NCI-H2029 (cell line): ENCODE measurements around the gene GALNS.
"Not testable (repeated sequence)": the region's sequence is repeated elsewhere in the genome, so short reads cannot be mapped to it uniquely, and the experiment has no call there.

Experiments used
- DNase-seq: peaks from one replicate; lab custom pipeline; 2025; lab: John Stamatoyannopoulos, UW

Gene GALNS

GRCh38 chr16:88784074-88784855, 72.5 kb downstream of the GALNS start:
- DNase-seq = no peak

DNA sequence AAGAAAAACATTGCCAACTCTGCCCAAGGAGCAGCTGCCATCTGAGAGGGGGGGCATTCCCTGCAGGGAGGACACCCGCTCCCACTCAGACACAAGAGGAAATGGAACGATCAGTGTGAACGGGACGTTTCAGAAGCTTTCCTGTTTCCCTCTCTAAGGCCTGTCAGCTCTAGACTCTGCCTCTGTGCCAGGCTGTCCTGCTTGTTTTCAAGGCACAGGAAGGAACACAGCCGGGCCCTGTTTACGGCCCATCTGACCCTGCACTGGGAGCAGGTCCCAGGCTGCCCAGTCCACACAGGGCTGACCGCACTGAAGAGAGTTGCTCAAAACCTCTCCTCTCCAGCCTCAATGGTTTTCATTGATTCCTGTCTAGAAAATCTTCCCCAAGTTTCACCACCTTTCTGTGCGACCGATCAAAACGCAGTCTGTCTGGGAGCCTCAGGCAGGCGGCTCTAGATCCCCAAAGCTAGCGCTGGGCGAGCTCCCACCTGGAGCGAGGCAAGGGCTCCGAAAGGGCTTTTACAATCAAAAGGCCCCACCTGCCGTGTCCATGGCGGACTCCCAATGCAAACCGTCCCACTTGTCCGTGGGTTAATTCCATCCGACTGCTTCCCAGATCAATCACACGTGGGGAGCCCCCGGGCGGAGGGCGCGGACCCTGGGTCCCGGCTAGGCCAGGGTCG, 73.2 kb downstream of the GALNS start:
- no peak for DNase-seq

DNA sequence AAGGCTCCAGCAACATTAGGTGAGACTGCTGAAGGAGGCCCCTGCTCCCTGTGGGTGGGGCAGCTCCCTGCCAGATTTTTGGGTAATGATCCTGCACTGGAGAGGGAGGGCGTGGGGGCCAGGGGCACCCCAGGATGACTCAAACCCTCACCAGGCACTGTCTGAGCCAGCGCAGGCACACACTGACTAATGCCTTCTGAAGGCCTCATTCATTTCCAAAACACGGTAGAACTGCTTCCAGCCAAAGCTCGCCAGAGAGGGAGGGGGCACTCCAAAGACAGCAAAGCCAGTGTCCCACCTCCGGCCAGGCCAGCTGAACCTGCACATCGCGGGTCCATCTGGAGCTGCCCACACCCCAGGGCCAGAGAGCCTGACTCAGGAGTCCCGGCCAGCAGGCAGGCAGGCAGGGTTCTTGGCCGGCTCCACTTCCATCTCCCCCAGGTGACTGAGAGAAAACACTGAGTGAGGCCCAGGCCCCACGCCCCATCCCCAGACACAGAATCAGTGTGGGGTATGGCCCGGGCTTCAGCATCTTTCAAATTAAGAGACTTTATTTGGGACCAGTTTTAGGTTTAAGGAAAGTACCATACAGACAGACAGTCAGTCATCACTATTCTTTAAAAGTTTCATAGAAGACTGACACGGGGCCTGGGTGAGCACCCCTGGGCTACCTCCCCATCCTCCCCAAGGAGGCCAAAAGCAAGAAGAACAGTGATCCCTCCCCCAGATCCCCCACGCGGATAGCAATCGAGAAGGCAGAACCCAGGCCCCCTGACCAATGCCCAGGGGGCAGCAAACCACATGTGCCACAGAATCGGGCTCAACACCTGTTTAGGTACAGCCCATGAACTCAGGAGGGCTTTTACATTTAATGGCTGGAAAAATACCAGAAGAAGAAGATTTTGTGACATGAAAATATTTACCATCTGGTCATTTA, 74.0 kb downstream of the GALNS start:
- no peak for DNase-seq

- DNase-seq = no peak
These were observed 75.3 kb downstream of the GALNS start for GRCh38 chr16:88781140-88782077.

DNA sequence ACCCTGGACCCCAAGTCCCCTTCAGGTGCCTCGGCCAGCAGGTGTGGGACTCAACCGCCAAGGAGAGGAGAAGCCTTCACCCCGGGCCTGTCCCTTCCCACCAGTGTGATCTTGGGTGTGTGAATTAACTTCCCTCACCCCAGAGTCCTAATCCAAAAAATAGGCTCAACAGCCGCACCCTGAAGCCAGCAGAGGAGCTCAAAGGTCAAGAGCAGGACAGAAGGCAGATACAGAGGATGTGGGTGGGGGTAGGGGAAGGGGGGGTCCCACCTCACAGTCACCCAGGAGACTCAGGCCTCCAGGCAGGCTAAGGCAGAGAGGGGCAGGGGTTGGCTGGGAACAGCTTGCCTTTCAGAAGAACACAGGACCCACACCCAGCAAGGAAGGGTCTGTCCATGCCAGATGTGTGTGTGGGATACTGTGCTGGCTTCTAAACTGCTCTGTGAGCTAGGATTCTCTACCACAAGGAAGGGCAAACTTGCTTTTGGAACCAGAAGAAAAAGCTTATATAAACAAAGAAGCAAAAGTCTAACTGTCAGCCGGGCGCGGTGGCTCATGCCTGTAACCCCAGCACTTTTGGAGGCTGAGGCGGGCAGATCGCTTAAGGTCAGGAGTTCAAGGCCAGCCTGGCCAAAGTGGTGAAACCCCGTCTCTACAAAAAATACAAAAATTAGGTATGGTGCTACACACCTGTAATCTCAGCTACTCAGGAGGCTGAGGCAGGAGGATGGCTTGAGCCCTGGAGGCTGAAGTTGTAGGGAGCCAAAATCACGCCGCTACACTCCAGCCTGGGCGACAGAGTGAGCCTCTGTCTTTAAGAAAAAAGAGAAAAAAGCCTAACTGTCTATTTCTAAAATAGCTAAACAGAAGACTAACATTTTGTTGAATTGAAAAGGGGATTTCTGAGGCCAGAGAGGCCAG, 76.3 kb downstream of the GALNS start:
- no peak for DNase-seq

DNA sequence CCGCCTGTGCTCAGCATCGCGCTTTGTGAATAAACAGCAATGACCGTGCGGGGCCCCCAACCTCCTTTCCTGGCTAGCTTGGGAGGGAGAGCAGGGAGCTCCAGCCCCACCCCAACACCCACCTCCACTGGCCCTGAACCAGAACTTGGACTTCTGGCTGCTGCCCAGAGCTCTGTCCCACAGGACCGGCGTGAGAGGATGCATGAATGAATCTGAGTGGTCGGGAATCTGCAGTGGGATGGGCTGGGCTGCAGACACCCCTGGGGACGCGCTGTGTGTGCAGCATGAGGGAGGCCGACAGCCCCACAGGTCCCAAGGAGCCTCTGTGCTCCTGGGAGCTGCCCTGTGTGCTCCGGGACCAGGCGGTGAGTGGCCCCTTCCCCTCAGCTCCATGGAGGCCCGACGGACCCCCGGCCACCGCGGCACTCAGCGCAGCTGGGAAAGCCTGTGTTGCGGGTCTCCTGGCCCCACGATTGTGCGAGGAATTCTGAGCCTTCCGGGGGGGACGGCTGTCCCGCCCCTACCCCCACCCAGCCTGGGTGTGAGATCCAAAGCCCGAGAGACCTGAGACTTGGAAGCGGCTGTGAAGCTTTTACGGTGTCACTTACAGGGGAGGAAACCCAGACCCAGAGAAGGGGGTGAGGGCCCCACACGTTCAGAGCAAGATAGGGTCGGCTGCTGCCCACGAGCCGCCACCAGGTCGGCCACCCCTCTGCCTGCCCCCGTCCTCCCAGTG, 77.2 kb downstream of the GALNS start:
- no peak for DNase-seq

DNA sequence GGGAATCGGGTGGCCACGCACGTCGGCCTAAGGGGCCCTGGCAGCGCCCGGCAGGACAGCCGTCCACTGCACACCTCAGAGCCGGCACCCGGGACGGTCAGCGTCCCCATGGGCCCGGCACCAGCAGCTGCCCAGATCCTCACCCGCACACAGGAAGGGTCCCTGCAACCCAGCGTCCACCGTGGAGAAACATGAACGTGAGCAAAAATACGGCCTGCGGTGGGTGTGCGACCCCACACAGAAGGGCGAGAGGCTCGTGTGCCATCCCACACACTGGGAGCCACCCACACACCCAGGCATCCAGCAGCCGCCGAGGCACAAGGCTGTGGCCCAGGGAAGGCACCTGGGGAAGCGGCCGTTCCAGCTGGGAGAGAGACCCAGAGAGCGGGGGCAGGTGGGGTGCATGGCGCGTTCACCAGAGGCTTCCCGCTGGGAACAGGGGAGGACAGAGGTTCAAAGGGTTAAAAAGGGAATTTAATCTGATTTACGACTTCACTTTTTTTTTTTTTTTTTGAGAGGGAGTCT, 78.1 kb downstream of the GALNS start:
- no peak for DNase-seq

DNA sequence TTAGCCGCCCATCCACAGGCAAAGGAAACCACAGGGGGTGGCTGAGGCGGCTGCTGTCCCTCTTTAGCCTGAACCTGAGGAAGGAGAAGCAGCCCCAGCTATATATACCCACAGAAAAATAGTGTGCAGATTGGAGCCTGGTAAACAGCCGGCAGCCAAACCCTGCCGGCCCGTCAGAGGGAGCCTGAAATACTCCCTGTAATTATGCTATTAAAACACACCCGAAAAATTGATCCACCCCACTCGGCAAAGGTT, 78.5 kb downstream of the GALNS start:
- DNase-seq = no peak

- no peak for DNase-seq
These were observed 79.1 kb downstream of the GALNS start for GRCh38 chr16:88777471-88778270.

GRCh38 chr16:88775825-88776224, 80.9 kb downstream of the GALNS start:
- DNase-seq = no peak

DNA sequence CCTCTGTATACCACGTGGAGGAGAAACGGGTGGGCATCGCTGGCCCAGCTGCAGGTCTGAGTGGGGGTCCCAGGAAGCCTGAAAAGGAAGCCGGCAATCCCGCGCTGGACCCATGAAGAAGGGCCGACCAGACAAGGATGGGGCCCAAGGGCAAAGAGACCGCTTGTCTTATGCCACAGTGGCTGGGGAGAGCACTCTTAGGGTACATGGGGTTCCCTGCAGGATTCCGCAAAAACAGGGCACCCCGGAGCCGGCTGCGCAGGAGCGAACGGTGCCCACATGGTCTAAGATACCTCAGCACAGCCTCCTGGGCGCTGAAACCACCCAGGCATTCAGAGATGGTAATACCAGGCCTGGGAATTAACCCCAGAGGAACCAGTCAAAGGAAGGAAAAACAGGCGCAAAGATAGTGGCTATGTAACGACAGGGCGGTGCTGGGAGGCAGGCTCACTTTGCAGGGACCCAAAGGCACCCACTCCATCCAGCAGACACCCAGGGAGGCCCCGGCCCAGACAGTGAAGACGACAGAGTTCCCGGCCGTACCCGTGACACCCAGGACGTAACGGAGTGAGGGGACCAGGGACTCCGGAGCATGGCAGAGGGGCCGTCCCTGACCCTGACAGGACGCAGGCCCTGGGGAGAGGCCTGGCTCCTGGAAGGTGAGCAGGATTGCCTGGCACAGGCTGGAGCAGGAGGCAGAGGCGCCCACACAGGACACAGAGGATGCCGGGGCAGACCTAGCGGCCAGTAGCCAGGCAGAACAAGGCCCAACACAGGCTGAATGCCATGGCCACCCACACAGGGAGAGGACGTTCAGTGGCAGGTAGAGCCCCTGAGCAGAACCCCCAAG, 82.0 kb downstream of the GALNS start:
- DNase-seq = no peak

- DNase-seq = no peak
These were observed 82.9 kb downstream of the GALNS start for GRCh38 chr16:88773812-88774291.

DNA sequence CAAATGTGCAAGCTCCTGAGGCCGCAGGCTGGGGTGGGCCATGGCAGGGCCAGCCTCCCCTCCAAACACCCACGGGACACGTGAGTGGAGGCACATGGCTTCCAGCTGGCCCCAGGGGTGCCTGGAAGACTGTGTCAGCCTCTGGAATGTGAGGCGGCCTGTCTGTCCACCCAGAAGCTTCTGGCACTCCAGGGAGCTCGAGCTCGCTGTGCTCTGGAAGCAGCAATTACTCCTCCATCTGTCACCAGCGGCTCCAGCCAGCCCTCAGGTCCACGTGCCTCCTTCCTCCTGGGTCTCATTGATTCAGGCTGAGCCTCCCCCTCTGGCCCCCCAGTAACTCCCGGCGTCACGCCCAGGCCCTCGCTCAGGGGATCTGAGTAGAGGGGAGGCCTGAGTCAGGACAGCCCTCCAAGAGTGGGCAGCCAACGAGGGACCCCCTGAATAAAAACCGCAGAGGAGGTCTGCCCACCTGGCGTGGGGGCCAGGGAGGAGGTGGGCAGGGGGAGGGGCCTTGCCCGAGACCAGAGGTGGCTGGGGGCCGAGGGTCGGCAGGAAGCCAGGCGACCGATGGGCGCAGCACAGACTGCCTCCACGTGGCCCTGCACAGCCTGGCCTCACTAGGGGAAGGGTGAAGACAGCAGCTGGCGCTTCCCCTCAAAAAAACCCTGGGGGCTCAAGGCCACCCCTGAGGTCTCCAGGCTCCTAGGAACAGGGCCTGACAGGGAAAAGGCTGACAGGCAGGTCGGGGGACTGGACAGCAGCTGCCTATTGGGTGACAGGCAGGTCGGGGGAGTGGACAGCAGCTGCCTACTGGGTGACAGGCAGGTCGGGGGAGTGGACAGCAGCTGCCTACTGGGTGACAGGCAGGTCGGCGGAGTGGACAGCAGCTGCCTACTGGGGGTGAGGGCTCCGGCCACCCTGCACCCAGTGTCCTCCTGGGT, 83.6 kb downstream of the GALNS start:
- DNase-seq = no peak

DNA sequence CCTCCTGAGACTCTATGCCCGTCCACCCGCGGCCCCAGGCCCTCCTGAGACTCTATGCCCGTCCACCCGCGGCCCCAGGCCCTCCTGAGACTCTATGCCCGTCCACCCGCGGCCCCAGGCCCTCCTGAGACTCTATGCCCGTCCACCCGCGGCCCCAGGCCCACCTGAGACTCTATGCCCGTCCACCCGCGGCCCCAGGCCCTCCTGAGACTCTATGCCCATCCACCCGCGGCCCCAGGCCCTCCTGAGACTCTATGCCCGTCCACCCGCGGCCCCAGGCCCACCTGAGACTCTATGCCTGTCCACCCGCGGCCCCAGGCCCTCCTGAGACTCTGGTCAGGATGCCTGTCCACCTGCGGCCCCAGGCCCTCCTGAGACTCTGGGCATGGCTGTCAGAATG, 85.0 kb downstream of the GALNS start:
- DNase-seq = not testable (repeated sequence)

GRCh38 chr16:88771294-88771772, 85.4 kb downstream of the GALNS start:
- DNase-seq = no peak
